Breast epithelium (tissue), 4 donors: ENCODE results near the gene SPOP. TPM values are rescaled to one million over a fixed set of nuclear protein-coding genes. Genes with fewer than 3 reads are reported as not detected.

Experiments used
- DNase-seq, 2 donors: peaks; one replicate each; pipeline ENCODE4 v3.0.0-alpha.2; 2019; ENCODE audit warnings: low spot score in 2 of 2
- H3K27ac ChIP-seq, 2 donors: fragments of 200-600 bp; sonication (generic) in 1 of 2; one replicate each; pipeline ENCODE4 v1.5.1; 2016 to 2019; ENCODE audit warnings: mild to moderate bottlenecking in 1 of 2
- H3K27me3 ChIP-seq, 2 donors: fragments of 200-600 bp; sonication (generic) in 1 of 2; one replicate each; pipeline versions ENCODE4 v1.5.1 to v1.6.0; 2017 to 2019; ENCODE audit warnings: control low read depth in 1 of 2, mild to moderate bottlenecking in 1 of 2
- H3K36me3 ChIP-seq: fragments of 200-600 bp; one replicate; pipeline ENCODE4 v1.5.1; 2019
- H3K4me1 ChIP-seq, 2 donors: fragments of 200-600 bp; sonication (generic); one replicate each; pipeline ENCODE4 v1.5.1; 2016 to 2019; ENCODE audit warnings: control low read depth in 1 of 2
- H3K4me3 ChIP-seq, 3 donors: fragments of 200-600 bp; sonication (generic); 1 replicate in 2 of 3; 2 replicates in 1 of 3; pipeline ENCODE4 v1.5.1; 2016 to 2019; ENCODE audit warnings: mild to moderate bottlenecking in 3 of 3, moderate library complexity in 2 of 3
- H3K9me3 ChIP-seq, 2 donors: fragments of 200-600 bp; sonication (generic) in 1 of 2; one replicate each; pipeline ENCODE4 v1.5.1; 2016 to 2019; ENCODE audit warnings: control low read depth in 1 of 2
- CTCF ChIP-seq, 3 donors: fragments of 450-650 bp; IDR thresholded peaks; one replicate each; pipeline ENCODE4 v1.5.1; 2016 to 2017; ENCODE audit warnings: antibody characterized with exemption in 3 of 3, mild to moderate bottlenecking in 3 of 3, moderate library complexity in 3 of 3
- POLR2A ChIP-seq: fragments of 450-650 bp; IDR thresholded peaks from one replicate; pipeline ENCODE4 v1.6.1; 2016; ENCODE audit warnings: antibody characterized with exemption, mild to moderate bottlenecking, moderate library complexity
- POLR2AphosphoS5 ChIP-seq, 3 donors: sonication (generic); formaldehyde crosslinking; IDR thresholded peaks; one replicate each; pipeline ENCODE4 v1.6.1; 2017; ENCODE audit warnings: antibody characterized with exemption in 3 of 3
- intact Hi-C: fragments of 100-400 bp; cut with DNase I; formaldehyde crosslinking; loops from one replicate; pipeline ENCODE4 v1.15.1; 2023; ENCODE audit warnings: low total_unique reads
- total RNA-seq, 3 donors: library from RNA; depleted of rRNA; stranded (reverse); fragments of >200 nt; gene quantifications; one replicate each; pipeline ENCODE4 v1.1.0, GENCODE V29; 2016

Gene SPOP
- total RNA-seq, 3 donors from 2014 or later: 48.3 to 73.8 (median 55.4) TPM

- Histone ChIP-seq H3K36me3 (peaks cover 8% of the 10 kb centered on the region), H3K4me3 (no peak overlapping the region), H3K9me3 (no peaks in the 10 kb centered on the region), H3K27me3 (no peaks in the 10 kb centered on the region), H3K4me1 (no peaks in the 10 kb centered on the region), H3K27ac (peak overlapping the region in 1 of 2 donors; percentile 35)
- TF ChIP-seq CTCF (IDR thresholded peaks at IDR 0.05) (no peak), POLR2A (no peak), POLR2AphosphoS5 (IDR thresholded peaks at IDR 0.05) (no peak)
- no peak for DNase-seq
- intact Hi-C loops: no loop called here
Observed at GRCh38 chr17:49602783-49603182, 75.1 kb downstream of the SPOP start.

GRCh38 chr17:49600949-49601348 is 76.9 kb downstream of the SPOP start:
- intact Hi-C loops: no loop called here
- H3K9me3 ChIP-seq: no peaks in the 10 kb centered on the region
- no peak overlapping the region for H3K4me3 ChIP-seq
- H3K4me1 ChIP-seq: no peaks in the 10 kb centered on the region
- no peak overlapping the region for H3K27ac ChIP-seq
- no peak for TF ChIP-seq CTCF (IDR thresholded peaks at IDR 0.05)
- TF ChIP-seq POLR2A: no peak
- TF ChIP-seq POLR2AphosphoS5 (IDR thresholded peaks at IDR 0.05): no peak
- H3K27me3 ChIP-seq: no peaks in the 10 kb centered on the region
- DNase-seq: no peak
- H3K36me3 ChIP-seq: peaks cover 8% of the 10 kb centered on the region

- Histone ChIP-seq H3K9me3 (no peaks in the 10 kb centered on the region), H3K27ac (no peak overlapping the region), H3K27me3 (no peaks in the 10 kb centered on the region), H3K4me1 (no peaks in the 10 kb centered on the region), H3K36me3 (peaks cover 8% of the 10 kb centered on the region), H3K4me3 (no peak overlapping the region)
- DNase-seq: no peak
- no peak for TF ChIP-seq CTCF (IDR thresholded peaks at IDR 0.05)
- no peak for TF ChIP-seq POLR2A
- TF ChIP-seq POLR2AphosphoS5 (IDR thresholded peaks at IDR 0.05): no peak
- intact Hi-C loops: no loop called here
Observed at GRCh38 chr17:49598918-49599317, 79.0 kb downstream of the SPOP start.

- TF ChIP-seq POLR2AphosphoS5 (IDR thresholded peaks at IDR 0.05) (no peak), POLR2A (no peak)
- no peaks in the 10 kb centered on the region for H3K27me3 ChIP-seq
- H3K4me1 ChIP-seq: no peaks in the 10 kb centered on the region
- peaks cover 8% of the 10 kb centered on the region for H3K36me3 ChIP-seq
- no peak overlapping the region for H3K4me3 ChIP-seq
- H3K9me3 ChIP-seq: no peaks in the 10 kb centered on the region
- intact Hi-C loops: no loop called here
- H3K27ac ChIP-seq: no peak overlapping the region
- no peak for DNase-seq
Observed at GRCh38 chr17:49597928-49598655, 79.8 kb downstream of the SPOP start.

- intact Hi-C loops: no loop called here
- DNase-seq: no peak
- Histone ChIP-seq H3K4me1 (no peaks in the 10 kb centered on the region), H3K27ac (no peak overlapping the region), H3K4me3 (no peak overlapping the region), H3K27me3 (no peaks in the 10 kb centered on the region), H3K9me3 (no peaks in the 10 kb centered on the region), H3K36me3 (peaks cover 8% of the 10 kb centered on the region)
- TF ChIP-seq CTCF (IDR thresholded peaks at IDR 0.05) (no peak), POLR2A (no peak), POLR2AphosphoS5 (IDR thresholded peaks at IDR 0.05) (no peak)
Observed at GRCh38 chr17:49597436-49597835, 80.5 kb downstream of the SPOP start.
